KMS-11 (cell line): Measurements from ENCODE around the gene BAD.
A peak's percentile ranks its signal among the peaks of the same experiment; 100 is the strongest.

Source experiments
- H2AFZ ChIP-seq: fragments of 200-600 bp; sonication (generic); 2 replicates; pipeline ENCODE4 v1.6.1; 2016; ENCODE audit warnings: antibody characterized with exemption, mixed run types, low read depth
- H3K27ac ChIP-seq: fragments of 200-600 bp; sonication (generic); 2 replicates; pipeline ENCODE4 v1.6.1; 2016; ENCODE audit warnings: mild to moderate bottlenecking, mixed run types
- H3K27me3 ChIP-seq: fragments of 200-600 bp; sonication (generic); 2 replicates; pipeline ENCODE4 v1.6.1; 2017; ENCODE audit warnings: mild to moderate bottlenecking, low read depth, mixed run types, moderate library complexity; ENCODE audit not compliant: insufficient read depth
- H3K36me3 ChIP-seq: fragments of 200-600 bp; sonication (generic); 2 replicates; pipeline ENCODE4 v1.6.1; 2017; ENCODE audit warnings: mild to moderate bottlenecking, mixed run types; ENCODE audit not compliant: insufficient read depth
- H3K4me1 ChIP-seq: fragments of 200-600 bp; sonication (generic); 2 replicates; pipeline ENCODE4 v1.6.1; 2016; ENCODE audit warnings: mild to moderate bottlenecking, low read depth, mixed run types; ENCODE audit not compliant: poor library complexity, severe bottlenecking
- H3K4me2 ChIP-seq: fragments of 200-600 bp; sonication (generic); 2 replicates; pipeline ENCODE4 v1.7.0; 2016; ENCODE audit warnings: mild to moderate bottlenecking, mixed run types
- H3K4me3 ChIP-seq: fragments of 200-600 bp; sonication (generic); IDR thresholded peaks from 2 replicates; pipeline ENCODE4 v1.6.1; 2017; ENCODE audit warnings: low read depth, low read length, mixed read lengths; ENCODE audit not compliant: insufficient read depth
- H3K79me2 ChIP-seq: fragments of 200-600 bp; sonication (generic); 2 replicates; pipeline ENCODE4 v1.6.1; 2016; ENCODE audit warnings: low read depth, mixed run types; ENCODE audit not compliant: insufficient read depth
- H3K9ac ChIP-seq: fragments of 200-600 bp; sonication (generic); 2 replicates; pipeline ENCODE4 v1.6.1; 2016; ENCODE audit warnings: mild to moderate bottlenecking, mixed run types
- H4K20me1 ChIP-seq: fragments of 200-600 bp; sonication (generic); 2 replicates; pipeline ENCODE4 v1.6.1; 2016; ENCODE audit warnings: mild to moderate bottlenecking, mixed run types; ENCODE audit not compliant: insufficient read depth
- CTCF ChIP-seq: fragments of 200-600 bp; sonication (generic); conservative IDR thresholded peaks from 2 replicates; pipeline ENCODE4 v1.6.1; 2017; ENCODE audit warnings: low read depth, mild to moderate bottlenecking, antibody characterized with exemption, low read length, moderate library complexity, mixed read lengths

BAD gene

DNA sequence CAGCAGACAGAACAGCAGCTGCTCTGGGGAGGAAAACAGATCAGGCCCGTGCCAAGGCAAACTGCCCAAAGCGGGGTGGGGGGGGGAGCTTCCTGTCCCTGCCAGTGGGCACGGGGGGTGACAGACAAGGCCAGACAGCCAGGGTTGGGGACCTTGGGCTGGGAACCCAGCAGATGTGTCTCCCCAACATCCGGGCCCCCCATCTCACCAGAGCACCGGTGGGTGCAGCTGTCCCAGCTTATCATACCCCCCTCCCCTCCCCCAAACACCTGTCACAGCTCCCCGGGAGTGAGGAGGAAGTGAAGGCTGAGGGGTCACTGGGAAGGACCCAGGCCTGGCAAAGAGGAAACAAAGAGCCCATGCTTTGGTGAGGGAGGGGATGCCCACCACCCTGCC lies 39.1 kb downstream of the BAD start:
- peaks cover 31% of the 10 kb centered on the region for H3K79me2 ChIP-seq

DNA sequence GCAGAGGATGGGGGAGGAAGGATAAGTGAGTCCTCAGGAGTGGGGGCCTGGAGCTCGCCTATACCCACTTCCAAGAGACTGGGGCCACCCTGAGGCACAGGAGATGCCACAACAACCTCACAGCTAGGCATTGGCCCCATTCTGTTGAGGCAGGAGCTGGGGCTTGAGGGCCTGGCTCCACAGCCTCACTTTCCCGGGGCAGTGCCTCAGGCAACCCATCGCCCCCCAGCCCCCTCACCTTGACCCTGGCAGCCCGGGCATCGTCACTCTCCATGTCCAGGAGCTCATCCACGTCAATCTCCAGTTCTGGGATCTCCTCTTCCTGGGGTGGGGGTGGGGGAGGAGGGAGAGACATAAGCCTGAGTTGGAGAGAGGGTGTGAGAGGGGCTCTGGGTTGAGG lies 39.5 kb downstream of the BAD start:
- Histone ChIP-seq H2AFZ (no peak overlapping the region), H3K4me1 (peaks cover 26% of the 10 kb centered on the region), H3K9ac (peak overlapping the region; percentile 81; the same call in 1 of the 2 replicates), H3K27ac (peak overlapping the region; percentile 66; the same call in 1 of the 2 replicates), H3K27me3 (no peaks in the 10 kb centered on the region), H4K20me1 (no peaks in the 10 kb centered on the region), H3K36me3 (peaks cover 4% of the 10 kb centered on the region; the same call in 1 of the 2 replicates), H3K4me2 (peak overlapping the region; percentile 73), H3K4me3 (no peak overlapping the region), H3K79me2 (peaks cover 31% of the 10 kb centered on the region)
- no peak for TF ChIP-seq CTCF

More for the DNA sequence above, 39.1 kb downstream of the BAD start:
- H3K27me3 ChIP-seq = no peaks in the 10 kb centered on the region
- no peak overlapping the region for H2AFZ ChIP-seq
- H3K27ac ChIP-seq = peak overlapping the region; percentile 66
- no peak overlapping the region for H3K4me3 ChIP-seq
- peak overlapping the region; percentile 81 for H3K9ac ChIP-seq
- TF ChIP-seq CTCF = no peak
- no peaks in the 10 kb centered on the region for H4K20me1 ChIP-seq
- peak overlapping the region; percentile 73 for H3K4me2 ChIP-seq
- peaks cover 22% of the 10 kb centered on the region for H3K4me1 ChIP-seq
- peaks cover 4% of the 10 kb centered on the region; the same call in 1 of the 2 replicates for H3K36me3 ChIP-seq

DNA sequence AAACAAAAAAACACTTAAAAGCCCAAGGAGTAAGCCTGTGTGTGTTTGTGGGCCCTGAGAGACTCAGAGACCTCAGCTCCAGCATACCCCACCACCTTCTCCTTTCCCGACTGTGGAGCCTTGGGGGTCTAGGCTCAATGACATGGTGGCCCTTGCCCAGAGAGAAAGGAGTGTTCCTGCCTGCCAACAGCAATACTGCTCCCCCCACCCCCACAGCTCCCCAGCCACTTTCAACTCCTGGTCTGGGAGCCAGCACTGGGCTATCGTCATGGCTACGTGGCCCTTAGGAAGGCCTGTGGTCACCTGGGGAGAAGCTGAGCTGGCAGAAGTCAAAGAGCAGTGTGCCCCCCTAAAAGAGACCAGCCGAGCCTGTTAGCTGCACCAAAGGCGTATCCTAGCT lies 40.4 kb downstream of the BAD start:
- Histone ChIP-seq H3K4me2 (no peak overlapping the region; the same call in 1 of the 2 replicates), H3K79me2 (peaks cover 31% of the 10 kb centered on the region), H2AFZ (no peak overlapping the region), H3K9ac (no peak overlapping the region), H3K27me3 (no peaks in the 10 kb centered on the region), H4K20me1 (no peaks in the 10 kb centered on the region), H3K36me3 (peaks cover 4% of the 10 kb centered on the region; the same call in 1 of the 2 replicates), H3K27ac (no peak overlapping the region), H3K4me3 (no peak overlapping the region), H3K4me1 (peaks cover 35% of the 10 kb centered on the region)
- no peak for TF ChIP-seq CTCF

GRCh38 chr11:64243236-64243854 lies 41.1 kb downstream of the BAD start:
- Histone ChIP-seq H3K79me2 (peaks cover 31% of the 10 kb centered on the region), H3K4me2 (no peak overlapping the region), H3K27ac (no peak overlapping the region), H3K9ac (no peak overlapping the region), H2AFZ (no peak overlapping the region), H3K27me3 (no peaks in the 10 kb centered on the region), H3K4me1 (peaks cover 35% of the 10 kb centered on the region), H3K36me3 (peaks cover 4% of the 10 kb centered on the region; the same call in 1 of the 2 replicates), H4K20me1 (no peaks in the 10 kb centered on the region), H3K4me3 (no peak overlapping the region)
- TF ChIP-seq CTCF = no peak
